Endothelial cell of umbilical vein (primary cell): ENCODE measurements around the gene ABCB6. TPM values are rescaled to one million over a fixed set of nuclear protein-coding genes. Genes with fewer than 3 reads are reported as not detected.

Experiments
- Bru-seq: library from RNA; stranded (reverse); fragments of 400-500 nt; gene quantifications from one replicate; lab custom pipeline; 2021; lab: Mats Ljungman, UMichigan
- BruChase-seq, 2 experiments: library from RNA; stranded (reverse); fragments of 400-500 nt; gene quantifications; one replicate each; lab custom pipeline; 2021; lab: Mats Ljungman, UMichigan
- BruUV-seq: library from RNA; stranded (reverse); fragments of 400-500 nt; replicated peaks from 2 replicates; lab custom pipeline; 2021; lab: Mats Ljungman, UMichigan
- CTCF ChIA-PET: fragments of 300-600, 350-600 bp; sonication (Branson Sonifier 250); formaldehyde crosslinking; loops from one replicate; lab custom pipeline; 2021; ENCODE audit warnings: antibody characterized with exemption, inconsistent platforms; lab: Charles Lee
- POLR2A ChIA-PET: fragments of 300-600, 350-600 bp; sonication (Branson Sonifier 250); formaldehyde crosslinking; loops from one replicate; lab custom pipeline; 2021; ENCODE audit warnings: antibody characterized with exemption, inconsistent platforms; lab: Charles Lee
- DNase-seq: peaks from one replicate; pipeline ENCODE4 v3.0.0-alpha.2; 2011; ENCODE audit warnings: low read depth, low spot score
- FAIRE-seq: peaks from 2 replicates; lab custom pipeline; 2011; peaks lifted over from hg19 to GRCh38; lab: Jason Lieb, UNC
- H2AFZ ChIP-seq: 2 replicates; pipeline ENCODE4 v1.6.0; 2012; ENCODE audit warnings: low read depth, low read length, control low read depth, inconsistent platforms
- H3K27ac ChIP-seq: 2 replicates; pipeline ENCODE4 v1.5.1; 2011; ENCODE audit warnings: low read depth, mild to moderate bottlenecking, control low read depth, low read length, moderate library complexity; ENCODE audit not compliant: insufficient read depth
- H3K27me3 ChIP-seq, 2 experiments: 2 replicates each; pipeline versions ENCODE4 v1.6.0 to v1.6.1; 2011; ENCODE audit warnings: low read length in 2 of 2, mixed read lengths in 1 of 2; ENCODE audit not compliant: control insufficient read depth in 2 of 2, insufficient read depth in 2 of 2
- H3K36me3 ChIP-seq, 2 experiments: 2 replicates in 1 of 2; 3 replicates in 1 of 2; pipeline ENCODE4 v1.5.1; 2011; ENCODE audit warnings: low read length in 2 of 2, mild to moderate bottlenecking in 1 of 2, moderate library complexity in 1 of 2; ENCODE audit not compliant: control insufficient read depth in 2 of 2, insufficient read depth in 2 of 2; ENCODE audit errors: extremely low read depth in 1 of 2
- H3K4me1 ChIP-seq: 3 replicates; pipeline ENCODE4 v1.5.1; 2011; ENCODE audit warnings: mild to moderate bottlenecking, low read length; ENCODE audit not compliant: control insufficient read depth, insufficient read depth; ENCODE audit errors: extremely low read depth
- H3K4me2 ChIP-seq: 2 replicates; pipeline ENCODE4 v1.6.1; 2011; ENCODE audit warnings: low read length, control low read depth, mixed read lengths; ENCODE audit not compliant: insufficient read depth
- H3K4me3 ChIP-seq, 3 experiments: fragments of 200-600 bp in 1 of 3; sonication (generic), shearing (Covaris generic) in 1 of 3; replicated peaks in 1 of 3; 2 replicates each; pipeline ENCODE4 v1.5.1; 2011 to 2016; ENCODE audit warnings: control low read depth in 3 of 3, low read length in 3 of 3, mild to moderate bottlenecking in 2 of 3, inconsistent platforms in 1 of 3, low read depth in 1 of 3, moderate library complexity in 1 of 3; ENCODE audit not compliant: insufficient read depth in 1 of 3
- H3K79me2 ChIP-seq: 2 replicates; pipeline ENCODE4 v1.6.0; 2012; ENCODE audit warnings: low read length, inconsistent platforms; ENCODE audit not compliant: control insufficient read depth, insufficient read depth
- H3K9ac ChIP-seq: replicated peaks from 2 replicates; pipeline ENCODE3; 2011; ENCODE audit warnings: low read length, control low read depth; ENCODE audit not compliant: insufficient read depth; ENCODE audit errors: extremely low read depth
- H3K9me1 ChIP-seq: replicated peaks from 3 replicates; pipeline ENCODE4 v1.6.0; 2011; ENCODE audit warnings: mild to moderate bottlenecking, low read length; ENCODE audit not compliant: control insufficient read depth, insufficient read depth; ENCODE audit errors: extremely low read depth
- H3K9me3 ChIP-seq: replicated peaks from 2 replicates; pipeline ENCODE4 v1.5.1; 2012; ENCODE audit warnings: low read length, inconsistent platforms; ENCODE audit not compliant: control insufficient read depth, insufficient read depth
- H4K20me1 ChIP-seq: replicated peaks from 2 replicates; pipeline ENCODE3; 2011; ENCODE audit warnings: mild to moderate bottlenecking, low read length; ENCODE audit not compliant: control insufficient read depth, insufficient read depth; ENCODE audit errors: extremely low read depth
- CTCF ChIP-seq, 2 donors: IDR thresholded peaks; 1 replicate in 1 of 2; 2 replicates in 1 of 2; pipeline ENCODE4 v1.5.1; 2011; ENCODE audit warnings: low read length in 2 of 2, mild to moderate bottlenecking in 2 of 2, moderate library complexity in 2 of 2, control low read depth in 1 of 2, inconsistent platforms in 1 of 2, low read depth in 1 of 2; ENCODE audit not compliant: insufficient read depth in 1 of 2; ENCODE audit errors: extremely low read depth in 1 of 2
- EZH2 ChIP-seq: IDR thresholded peaks from 2 replicates; pipeline ENCODE4 v1.6.1; 2012; ENCODE audit warnings: borderline replicate concordance, low read depth, mild to moderate bottlenecking, moderate library complexity, low read length, inconsistent platforms; ENCODE audit not compliant: severe bottlenecking
- FOS ChIP-seq: IDR thresholded peaks from 2 replicates; pipeline ENCODE4 v1.6.1; 2011; ENCODE audit warnings: mild to moderate bottlenecking, low read length, moderate library complexity, borderline replicate concordance; ENCODE audit not compliant: insufficient read depth
- GATA2 ChIP-seq: IDR thresholded peaks from 2 replicates; pipeline ENCODE4 v1.7.0; 2011; ENCODE audit warnings: low read depth, mild to moderate bottlenecking, moderate library complexity, mixed read lengths, low read length; ENCODE audit not compliant: insufficient read length, insufficient read depth
- JUN ChIP-seq: IDR thresholded peaks from 2 replicates; pipeline ENCODE4 v1.6.1; 2011; ENCODE audit warnings: borderline replicate concordance, low read depth; ENCODE audit not compliant: insufficient read length, insufficient read depth
- MYC ChIP-seq: IDR thresholded peaks from one replicate; pipeline ENCODE4 v1.6.1; 2011; ENCODE audit warnings: mild to moderate bottlenecking, low read depth, low read length
- POLR2A ChIP-seq: IDR thresholded peaks from 2 replicates; pipeline ENCODE4 v1.6.1; 2012; ENCODE audit warnings: low read depth, mild to moderate bottlenecking, control low read depth, low read length
- POLR2AphosphoS5 ChIP-seq: IDR thresholded peaks from 2 replicates; pipeline ENCODE4 v1.6.1; 2012; ENCODE audit warnings: low read depth, mild to moderate bottlenecking, control low read depth, low read length, moderate library complexity; ENCODE audit not compliant: insufficient read depth
- dilution Hi-C: fragments of 300-500 bp; cut with MboI; formaldehyde crosslinking; loops from one replicate; pipeline ENCODE4 v1.15.0; 2019; ENCODE audit warnings: low sequenced_read_pairs; ENCODE audit not compliant: extremely low pct_ligation_motif_present
- intact Hi-C: fragments of 100-400 bp; cut with micrococcal nuclease; formaldehyde crosslinking; loops from one replicate; pipeline ENCODE4 v1.10.0; 2022
- long read RNA-seq: library from polyadenylated mRNA; stranded (forward); transcript quantifications from one replicate; pipeline ENCODE4 v2.0.0, GENCODE V29; 2021
- polyA minus RNA-seq, 3 experiments: library from RNA; depleted of rRNA, polyadenylated mRNA; stranded (reverse); fragments of >200 nt; gene quantifications; 1 replicate in 1 of 3; 2 replicates in 2 of 3; pipeline ENCODE4 v1.2.3, GENCODE V29; 2011
- polyA plus RNA-seq, 4 experiments: library from polyadenylated mRNA; depleted of rRNA in 3 of 4; stranded (reverse) in 3 of 4; unstranded in 1 of 4; fragments of >200 nt; gene quantifications; 2 replicates each; pipeline versions ENCODE4 v1.2.1 to v1.2.3, GENCODE V29; 2011 to 2012; ENCODE audit warnings: missing spikeins in 1 of 4
- total RNA-seq: library from RNA; stranded (reverse); gene quantifications from 2 replicates; pipeline ENCODE4 v1.2.3, GENCODE V29; 2021
- TF ChIP-seq, protein P1 (sequence below): IDR thresholded peaks from 2 replicates; pipeline ENCODE4 v1.6.1; 2011; ENCODE audit not compliant: insufficient read depth, insufficient read length

ABCB6 gene
- total RNA-seq (26.6 and 32.5 TPM in 2 replicates), polyA plus RNA-seq (25.7 and 35.1 TPM in 2 replicates), polyA minus RNA-seq (45.0 and 58.6 TPM in 2 replicates), Bru-seq, nascent RNA (percentile 71 among the genes with signal in this experiment), BruChase-seq, experiment 1, labeled RNA remaining after a 6-hour chase (percentile 83 among the genes with signal in this experiment), BruChase-seq, experiment 2, labeled RNA remaining after a 2-hour chase (percentile 71 among the genes with signal in this experiment)
- polyA plus RNA-seq (2011; cell fraction: cytosol; rRNA removed): 18.9 and 24.0 TPM in 2 replicates
- polyA plus RNA-seq (2011; cell fraction: nucleus; rRNA removed): 118 and 144 TPM in 2 replicates
- 25.1 and 28.6 TPM in 2 replicates for polyA plus RNA-seq (2012)
- polyA minus RNA-seq (2011; cell fraction: cytosol; rRNA and poly(A)+ RNA removed): 4.3 TPM
- polyA minus RNA-seq (2011; cell fraction: nucleus; rRNA and poly(A)+ RNA removed): 28.8 and 36.5 TPM in 2 replicates
- long read RNA-seq, transcript ABCB6-201 (19 exons, 3,045 nt): major isoform, 43 of 66 reads
- long read RNA-seq, partial matches to known transcripts: 9 of 66 reads
- long read RNA-seq, other reads (novel, unspliced or antisense): 12 of 66 reads

- Histone ChIP-seq H3K27me3 (no peaks in the 10 kb centered on the region), H3K9me1 (no peaks in the 10 kb centered on the region), H3K9me3 (no peaks in the 10 kb centered on the region), H3K27ac (peak within 1 kb of the TSS; percentile 82), H3K4me1 (peaks cover 14% of the 10 kb centered on the region), H3K4me3 (peak within 1 kb of the TSS; percentile 20 to 55 (median 46)), H3K4me2 (peak within 1 kb of the TSS; percentile 83), H4K20me1 (no peaks in the 10 kb centered on the region), H3K36me3 (peaks cover 3 to 32% of the 10 kb centered on the region in 2 experiments), H3K79me2 (no peaks in the 10 kb centered on the region), H3K9ac (peak within 1 kb of the TSS; percentile 37), H2AFZ (peak within 1 kb of the TSS; percentile 56)
- DNase-seq: peak; percentile 93
- FAIRE-seq: peak; percentile 95
- ChIA-PET POLR2A (interaction anchor here (0.5 to 1.2 kb wide), 3 partner anchors 10 to 68 kb away, joined by 4 to 6 read pairs (median 4); partner anchors contain the start of genes ANKZF1 and ATG9A), CTCF (interaction anchor here (0.5 to 2.2 kb wide), 7 partner anchors 7 to 76 kb away, joined by 3 to 12 read pairs (median 4); partner anchors contain the start of genes ANKZF1, ATG9A, CNPPD1 and DNAJB2)
- TF ChIP-seq, protein P1, sequence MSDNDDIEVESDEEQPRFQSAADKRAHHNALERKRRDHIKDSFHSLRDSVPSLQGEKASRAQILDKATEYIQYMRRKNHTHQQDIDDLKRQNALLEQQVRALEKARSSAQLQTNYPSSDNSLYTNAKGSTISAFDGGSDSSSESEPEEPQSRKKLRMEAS: peak; percentile 96
- TF ChIP-seq FOS (no peak), MYC (peak; percentile 49), POLR2AphosphoS5 (peak; percentile 81), CTCF (IDR thresholded peaks at IDR 0.05; ENCODE audit: extremely low read depth in 1 of 2, insufficient read depth in 1 of 2, low read depth in 1 of 2, low read length in 2 of 2) (no peak), GATA2 (no peak), EZH2 (no peak), JUN (no peak), POLR2A (peak; percentile 83)
- BruUV-seq: TSS peak; percentile 67
- dilution Hi-C loops: no loop called here
- intact Hi-C loops: loop anchor here (1.0 to 5.0 kb wide), 10 partner anchors 10 to 168 kb away; partner anchors contain the start of genes ANKZF1, ATG9A, DNAJB2 and DNPEP
Measured at GRCh38 chr2:219218732-219219701, at the start of gene ABCB6. ABCB6 (minus strand) TSS chr2:219218958; CDS start chr2:219218673, 285 bp downstream.
